Prostate gland (tissue), 2 donors: Measurements from ENCODE around the gene MAGI2.

ENCODE experiments used
- CTCF ChIP-seq, 4 experiments: fragments of 200-600 bp in 2 of 4; fragments of 450-650 bp in 2 of 4; sonication (generic) in 2 of 4; IDR thresholded peaks; 1 replicate in 3 of 4; 2 replicates in 1 of 4; pipeline ENCODE4 v1.5.1; 2016 to 2019; ENCODE audit warnings: antibody characterized with exemption in 4 of 4, mild to moderate bottlenecking in 2 of 4, moderate library complexity in 2 of 4
- POLR2A ChIP-seq: fragments of 450-650 bp; IDR thresholded peaks from one replicate; pipeline ENCODE4 v1.6.1; 2016; ENCODE audit warnings: antibody characterized with exemption, mild to moderate bottlenecking

GRCh38 chr7:79149831-79150230 lies 303.6 kb downstream of the MAGI2 start:
- TF ChIP-seq CTCF (IDR thresholded peaks at IDR 0.05): no peak
- TF ChIP-seq POLR2A: no peak
